HEK293 (cell line): ENCODE data around the gene PTPRG.

Experiments used
- CTCF ChIA-PET: fragments of 350-600 bp; formaldehyde crosslinking; extraction: SDS; loops from one replicate; lab custom pipeline; 2021; ENCODE audit warnings: antibody characterized with exemption; lab: Yijun Ruan, JAX
- POLR2A ChIA-PET: fragments of 300-600 bp; formaldehyde crosslinking; extraction: SDS; loops from one replicate; lab custom pipeline; 2020; ENCODE audit warnings: antibody characterized with exemption, inconsistent platforms; lab: Yijun Ruan, JAX
- H3K27ac ChIP-seq: fragments of 200-500 bp; sonication (Bioruptor generic); 2 replicates; pipeline ENCODE4 v1.5.1; 2014; ENCODE audit warnings: low read depth, low read length, control low read depth, inconsistent platforms; ENCODE audit errors: extremely low read depth
- H3K36me3 ChIP-seq, 2 experiments: fragments of 200-500 bp in 1 of 2; sonication (Bioruptor generic) in 1 of 2; 1 replicate in 1 of 2; 2 replicates in 1 of 2; pipeline ENCODE4 v1.5.1; 2014 to 2017; ENCODE audit warnings: inconsistent platforms in 2 of 2, low read length in 2 of 2; ENCODE audit not compliant: control insufficient read depth in 2 of 2, insufficient read depth in 1 of 2
- H3K4me1 ChIP-seq: fragments of 200-500 bp; sonication (Bioruptor generic); 2 replicates; pipeline ENCODE4 v1.5.1; 2014; ENCODE audit warnings: mild to moderate bottlenecking, low read length, inconsistent platforms; ENCODE audit not compliant: control insufficient read depth, insufficient read depth
- H3K4me3 ChIP-seq: 2 replicates; pipeline ENCODE4 v1.5.1; 2011; ENCODE audit warnings: low read depth, mild to moderate bottlenecking, control low read depth, low read length, moderate library complexity
- H3K9me3 ChIP-seq: fragments of 200-500 bp; sonication (Bioruptor generic); 2 replicates; pipeline ENCODE4 v1.5.1; 2014; ENCODE audit warnings: low read depth, low read length, inconsistent platforms; ENCODE audit not compliant: control insufficient read depth, insufficient read depth
- FEZF1 ChIP-seq: fragments of 450-650 bp; formaldehyde crosslinking; IDR thresholded peaks from 2 replicates; pipeline ENCODE4 v1.5.1; 2016; ENCODE audit warnings: missing biosample characterization, missing genetic modification characterization
- KLF1 ChIP-seq: fragments of 450-650 bp; formaldehyde crosslinking; IDR thresholded peaks from 2 replicates; pipeline ENCODE4 v1.5.1; 2016; ENCODE audit warnings: missing biosample characterization, missing genetic modification characterization
- KLF17 ChIP-seq: fragments of 450-650 bp; formaldehyde crosslinking; IDR thresholded peaks from 2 replicates; pipeline ENCODE4 v1.5.1; 2016; ENCODE audit warnings: missing biosample characterization, missing genetic modification characterization
- SALL2 ChIP-seq: fragments of 450-650 bp; formaldehyde crosslinking; IDR thresholded peaks from 2 replicates; pipeline ENCODE4 v1.5.0; 2017; ENCODE audit warnings: missing biosample characterization, mild to moderate bottlenecking, missing genetic modification characterization, borderline replicate concordance
- SP2 ChIP-seq: fragments of 450-650 bp; formaldehyde crosslinking; IDR thresholded peaks from 2 replicates; pipeline ENCODE4 v1.5.1; 2016; ENCODE audit warnings: missing biosample characterization, missing genetic modification characterization
- YY1 ChIP-seq: fragments of 450-650 bp; formaldehyde crosslinking; IDR thresholded peaks from 2 replicates; pipeline ENCODE4 v1.5.1; 2018; ENCODE audit warnings: missing biosample characterization, missing genetic modification characterization
- ZNF184 ChIP-seq: fragments of 450-650 bp; IDR thresholded peaks from 2 replicates; pipeline ENCODE4 v1.5.1; 2018; ENCODE audit warnings: missing biosample characterization, mild to moderate bottlenecking, missing genetic modification characterization
- ZNF24 ChIP-seq: fragments of 450-650 bp; formaldehyde crosslinking; IDR thresholded peaks from 2 replicates; pipeline ENCODE4 v1.5.1; 2016; ENCODE audit warnings: missing biosample characterization, missing genetic modification characterization
- ZNF311 ChIP-seq: fragments of 450-650 bp; formaldehyde crosslinking; IDR thresholded peaks from 2 replicates; pipeline ENCODE4 v1.5.1; 2017; ENCODE audit warnings: missing biosample characterization, missing genetic modification characterization, borderline replicate concordance
- ZNF449 ChIP-seq: fragments of 450-650 bp; formaldehyde crosslinking; IDR thresholded peaks from 2 replicates; pipeline ENCODE4 v1.5.1; 2017; ENCODE audit warnings: missing biosample characterization, mild to moderate bottlenecking, missing genetic modification characterization, moderate library complexity
- ZNF501 ChIP-seq: fragments of 450-650 bp; formaldehyde crosslinking; IDR thresholded peaks from 2 replicates; pipeline ENCODE4 v1.5.1; 2016; ENCODE audit warnings: missing biosample characterization, missing genetic modification characterization
- ZNF518A ChIP-seq: fragments of 450-650 bp; formaldehyde crosslinking; conservative IDR thresholded peaks from 2 replicates; pipeline ENCODE4 v1.5.1; 2016; ENCODE audit warnings: low read depth, missing biosample characterization, missing genetic modification characterization
- ZNF555 ChIP-seq: fragments of 450-650 bp; formaldehyde crosslinking; conservative IDR thresholded peaks from 2 replicates; pipeline ENCODE4 v1.5.1; 2017; ENCODE audit warnings: missing biosample characterization, mild to moderate bottlenecking, missing genetic modification characterization, inconsistent platforms
- ZNF670 ChIP-seq: fragments of 450-650 bp; formaldehyde crosslinking; IDR thresholded peaks from 2 replicates; pipeline ENCODE4 v1.5.1; 2016; ENCODE audit warnings: missing biosample characterization, missing genetic modification characterization, low read depth
- TF ChIP-seq, protein P1 (sequence below): fragments of 450-650 bp; formaldehyde crosslinking; IDR thresholded peaks from 2 replicates; pipeline ENCODE4 v1.5.1; 2016; ENCODE audit warnings: missing biosample characterization, missing genetic modification characterization
- TF ChIP-seq, protein P2 (sequence below): fragments of 450-650 bp; formaldehyde crosslinking; IDR thresholded peaks from 2 replicates; pipeline ENCODE4 v1.5.1; 2016; ENCODE audit warnings: missing biosample characterization, missing genetic modification characterization
- TF ChIP-seq, protein P3 (sequence below): fragments of 450-650 bp; formaldehyde crosslinking; IDR thresholded peaks from 2 replicates; pipeline ENCODE4 v1.5.1; 2017; ENCODE audit warnings: missing biosample characterization, missing genetic modification characterization

The PTPRG gene

GRCh38 chr3:61944726-61945125 lies 383.4 kb downstream of the PTPRG start:
- no peaks in the 10 kb centered on the region for H3K36me3 ChIP-seq
- no peaks in the 10 kb centered on the region for H3K4me1 ChIP-seq
- CTCF ChIA-PET: no interaction called here
- no peak overlapping the region for H3K4me3 ChIP-seq
- no peak for TF ChIP-seq ZNF501 (tag by site-specific recombination)
- TF ChIP-seq ZNF24 (tag by site-specific recombination): no peak
- no peak for TF ChIP-seq ZNF184 (tag by site-specific recombination)
- no peak for TF ChIP-seq ZNF555
- TF ChIP-seq SALL2 (tag by site-specific recombination): no peak
- TF ChIP-seq YY1 (tag by site-specific recombination): no peak
- no peak for TF ChIP-seq FEZF1 (tag by site-specific recombination)
- TF ChIP-seq, protein P1, sequence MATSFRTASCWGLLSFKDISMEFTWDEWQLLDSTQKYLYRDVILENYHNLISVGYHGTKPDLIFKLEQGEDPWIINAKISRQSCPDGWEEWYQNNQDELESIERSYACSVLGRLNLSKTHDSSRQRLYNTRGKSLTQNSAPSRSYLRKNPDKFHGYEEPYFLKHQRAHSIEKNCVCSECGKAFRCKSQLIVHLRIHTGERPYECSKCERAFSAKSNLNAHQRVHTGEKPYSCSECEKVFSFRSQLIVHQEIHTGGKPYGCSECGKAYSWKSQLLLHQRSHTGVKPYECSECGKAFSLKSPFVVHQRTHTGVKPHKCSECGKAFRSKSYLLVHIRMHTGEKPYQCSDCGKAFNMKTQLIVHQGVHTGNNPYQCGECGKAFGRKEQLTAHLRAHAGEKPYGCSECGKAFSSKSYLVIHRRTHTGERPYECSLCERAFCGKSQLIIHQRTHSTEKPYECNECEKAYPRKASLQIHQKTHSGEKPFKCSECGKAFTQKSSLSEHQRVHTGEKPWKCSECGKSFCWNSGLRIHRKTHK (tag by site-specific recombination): no peak
- no peak for TF ChIP-seq KLF17 (tag by site-specific recombination)
- TF ChIP-seq KLF1: no peak
- TF ChIP-seq, protein P2, sequence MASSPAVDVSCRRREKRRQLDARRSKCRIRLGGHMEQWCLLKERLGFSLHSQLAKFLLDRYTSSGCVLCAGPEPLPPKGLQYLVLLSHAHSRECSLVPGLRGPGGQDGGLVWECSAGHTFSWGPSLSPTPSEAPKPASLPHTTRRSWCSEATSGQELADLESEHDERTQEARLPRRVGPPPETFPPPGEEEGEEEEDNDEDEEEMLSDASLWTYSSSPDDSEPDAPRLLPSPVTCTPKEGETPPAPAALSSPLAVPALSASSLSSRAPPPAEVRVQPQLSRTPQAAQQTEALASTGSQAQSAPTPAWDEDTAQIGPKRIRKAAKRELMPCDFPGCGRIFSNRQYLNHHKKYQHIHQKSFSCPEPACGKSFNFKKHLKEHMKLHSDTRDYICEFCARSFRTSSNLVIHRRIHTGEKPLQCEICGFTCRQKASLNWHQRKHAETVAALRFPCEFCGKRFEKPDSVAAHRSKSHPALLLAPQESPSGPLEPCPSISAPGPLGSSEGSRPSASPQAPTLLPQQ: no peak
- no peak for TF ChIP-seq SP2 (tag by site-specific recombination)
- no peak for TF ChIP-seq ZNF311 (tag by site-specific recombination)
- no peak for TF ChIP-seq ZNF670 (tag by site-specific recombination)
- no peak for TF ChIP-seq ZNF518A (tag by site-specific recombination)
- TF ChIP-seq, protein P3, sequence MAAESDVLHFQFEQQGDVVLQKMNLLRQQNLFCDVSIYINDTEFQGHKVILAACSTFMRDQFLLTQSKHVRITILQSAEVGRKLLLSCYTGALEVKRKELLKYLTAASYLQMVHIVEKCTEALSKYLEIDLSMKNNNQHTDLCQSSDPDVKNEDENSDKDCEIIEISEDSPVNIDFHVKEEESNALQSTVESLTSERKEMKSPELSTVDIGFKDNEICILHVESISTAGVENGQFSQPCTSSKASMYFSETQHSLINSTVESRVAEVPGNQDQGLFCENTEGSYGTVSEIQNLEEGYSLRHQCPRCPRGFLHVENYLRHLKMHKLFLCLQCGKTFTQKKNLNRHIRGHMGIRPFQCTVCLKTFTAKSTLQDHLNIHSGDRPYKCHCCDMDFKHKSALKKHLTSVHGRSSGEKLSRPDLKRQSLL (tag by site-specific recombination): no peak
- TF ChIP-seq ZNF449 (tag by site-specific recombination): no peak
- POLR2A ChIA-PET: no interaction called here
- H3K27ac ChIP-seq: no peak overlapping the region
- no peaks in the 10 kb centered on the region for H3K9me3 ChIP-seq
